ENCODE data around the gene CLEC5A. TPM values are rescaled to one million over a fixed set of nuclear protein-coding genes. Genes with fewer than 3 reads are reported as not detected.

Gene CLEC5A
- total and polyA plus RNA-seq, 2 of the 8 experiments (the other 6 are each of a cell fraction or from before 2014, with no cell fraction given), result not detected

DNA sequence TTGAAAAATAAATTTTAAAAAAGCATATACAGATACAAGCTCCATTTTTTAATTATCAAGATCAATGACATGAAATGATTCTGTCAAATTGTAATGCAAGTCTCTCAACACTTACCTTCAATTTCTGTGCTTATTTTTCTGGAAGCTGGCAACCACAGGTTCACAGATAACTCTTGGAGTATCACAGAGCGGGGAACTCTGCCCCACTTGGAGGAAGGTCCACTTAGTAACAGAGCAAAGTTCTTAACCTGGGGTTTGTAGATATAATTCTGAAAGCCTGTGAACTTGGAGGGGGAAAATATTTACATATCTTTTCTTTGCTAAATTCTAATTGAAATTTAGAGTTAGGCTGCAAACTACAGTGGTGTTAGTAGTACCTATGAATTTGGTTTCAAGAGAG is 46.6 kb upstream of the CLEC5A start:
- ChIA-PET CTCF (ENCODE audit: partially characterized antibody) (interaction anchor here (1.3 to 3.3 kb wide), 3 partner anchors 12 to 18 kb away, joined by 3 to 28 read pairs (median 4); no protein-coding TSS in a partner anchor), POLR2A (ENCODE audit: partially characterized antibody) (no interaction called here)
- H3K14ac ChIP-seq (ENCODE audit: insufficient read length), result no peak overlapping the region
- TF ChIP-seq SUZ12 (IDR thresholded peaks at IDR 0.05; ENCODE audit: low read length) (no peak), BRCA1 (IDR thresholded peaks at IDR 0.05; ENCODE audit: low read depth, low read length) (no peak), KDM1A (IDR thresholded peaks at IDR 0.05; ENCODE audit: borderline replicate concordance, low read length) (no peak), EGR1 (IDR thresholded peaks at IDR 0.05; ENCODE audit: borderline replicate concordance, low read depth, low read length) (no peak), CTBP2 (IDR thresholded peaks at IDR 0.05; ENCODE audit: borderline replicate concordance, insufficient read depth, insufficient read length, low read length) (no peak), CTCF (IDR thresholded peaks at IDR 0.05; ENCODE audit: control extremely low read depth in 1 of 3, insufficient read depth in 1 of 3, low read depth in 1 of 3, low read length in 3 of 3) (no peak), EP300 (IDR thresholded peaks at IDR 0.05; ENCODE audit: borderline replicate concordance in 1 of 2, low read depth in 2 of 2, low read length in 2 of 2) (no peak), ASH2L (IDR thresholded peaks at IDR 0.05; ENCODE audit: low read length) (no peak), RFX5 (IDR thresholded peaks at IDR 0.05; ENCODE audit: borderline replicate concordance, low read depth, low read length) (no peak), BCL11A (IDR thresholded peaks at IDR 0.05; ENCODE audit: low read depth in 2 of 2, low read length in 2 of 2) (no peak), SP1 (IDR thresholded peaks at IDR 0.05; ENCODE audit: low read depth, low read length) (no peak)

More for the DNA sequence above, 46.6 kb upstream of the CLEC5A start:
- H3K27me3 ChIP-seq (replicated peaks in 1 of 4; ENCODE audit: control insufficient read depth in 3 of 4, extremely low read depth in 1 of 4, insufficient read depth in 3 of 4, low read length in 3 of 4), result no peaks in the 10 kb centered on the region
- no peak overlapping the region for H2AFZ ChIP-seq (ENCODE audit: low read length)
- H3K18ac ChIP-seq (ENCODE audit: extremely low read depth, low read length), result no peak overlapping the region
- no peak overlapping the region for H3K56ac ChIP-seq (replicated peaks; ENCODE audit: insufficient read length, low read depth, low read length)
- peaks cover 2% of the 10 kb centered on the region; the same call in 1 of the 2 replicates for H3K23me2 ChIP-seq (ENCODE audit: low read depth, low read length)
- no peak overlapping the region for H3K27ac ChIP-seq (ENCODE audit: low read depth, low read length)
- no peak overlapping the region for H3K23ac ChIP-seq (ENCODE audit: insufficient read length)
- no peak overlapping the region for H2BK5ac ChIP-seq (ENCODE audit: low read depth, low read length)
- H3K9me3 ChIP-seq (ENCODE audit: insufficient read depth in 2 of 2, low read depth in 1 of 2, low read length in 1 of 2), result no peaks in the 10 kb centered on the region
- no peak overlapping the region for H4K91ac ChIP-seq (replicated peaks; ENCODE audit: insufficient read length, low read length)
- WGBS, 2 experiments (ENCODE audit: extremely low coverage in 1 of 2, insufficient coverage in 1 of 2, insufficient read length in 1 of 2, insufficient replicate concordance in 2 of 2, low coverage in 1 of 2, low lambda C conversion rate in 2 of 2, missing lambda C conversion rate in 1 of 2), result 92% methylated on average over 1 of the region's 1 CpG; no CpG with 5 or more reads in 1 of the 2 experiments
- H2BK120ac ChIP-seq (replicated peaks; ENCODE audit: low read depth, low read length), result no peak overlapping the region
- H4K5ac ChIP-seq (ENCODE audit: insufficient read length, low read depth, low read length), result no peak overlapping the region
- no peak overlapping the region for H3K4me3 ChIP-seq (ENCODE audit: extremely low read depth in 1 of 4, insufficient read depth in 2 of 4, low read depth in 3 of 4, low read length in 4 of 4)
- FAIRE-seq (no peak), DNase-seq (ENCODE audit: low read depth in 1 of 2, low spot score in 2 of 2) (no peak)
- H4K8ac ChIP-seq (ENCODE audit: extremely low read depth, insufficient read depth, low read length), result no peak overlapping the region
- no peaks in the 10 kb centered on the region for H3K79me1 ChIP-seq (ENCODE audit: low read depth, low read length)
- H4K20me1 ChIP-seq (replicated peaks in 1 of 2; ENCODE audit: control insufficient read depth in 1 of 2, insufficient read depth in 2 of 2, low read length in 2 of 2), result no peaks in the 10 kb centered on the region
- H3K4me1 ChIP-seq (replicated peaks in 1 of 4; ENCODE audit: control insufficient read depth in 3 of 4, insufficient read depth in 4 of 4, low read length in 3 of 4), result 0 out of 7 replicates have a peak, but pooled peaks cover 0 to 2% (median 0%) of the 10 kb centered on the region in 4 experiments
- H3K36me3 ChIP-seq (ENCODE audit: control insufficient read depth in 2 of 4, insufficient read depth in 4 of 4, low read length in 3 of 4), result no peaks in the 10 kb centered on the region
- no peak overlapping the region for H3K4ac ChIP-seq (replicated peaks; ENCODE audit: insufficient read length, low read depth, low read length)
- H2BK12ac ChIP-seq (ENCODE audit: low read depth, low read length), result no peak overlapping the region
- H3K9ac ChIP-seq (replicated peaks in 1 of 4; ENCODE audit: extremely low read depth in 1 of 4, low read depth in 3 of 4, low read length in 3 of 4), result no peak overlapping the region
- H2AK5ac ChIP-seq (ENCODE audit: low read depth, low read length), result no peak overlapping the region
- H2BK20ac ChIP-seq (ENCODE audit: low read length), result no peak overlapping the region
- H2BK15ac ChIP-seq (ENCODE audit: low read length), result no peak overlapping the region
- no peaks in the 10 kb centered on the region for H3K79me2 ChIP-seq (ENCODE audit: control insufficient read depth in 1 of 2, insufficient read depth in 2 of 2, low read length in 2 of 2)
- no peak overlapping the region for H3K4me2 ChIP-seq (ENCODE audit: insufficient read depth in 1 of 2, low read depth in 2 of 2, low read length in 2 of 2)
